Measurements from ENCODE around the gene UTS2R. TPM values are rescaled to one million over a fixed set of nuclear protein-coding genes. Genes with fewer than 3 reads are reported as not detected.

The UTS2R gene
- total RNA-seq, 1 donor from 2014 or later, result 1.4 TPM

- H3K27ac ChIP-seq (replicated peaks), result no peak overlapping the region
- intact Hi-C loops (cut with micrococcal nuclease), result no loop called here
- no peaks in the 10 kb centered on the region for H3K36me3 ChIP-seq
- no peak overlapping the region for H3K4me3 ChIP-seq
- no peaks in the 10 kb centered on the region for H3K9me3 ChIP-seq (replicated peaks)
- peaks cover 12% of the 10 kb centered on the region for H3K27me3 ChIP-seq (ENCODE audit: low read depth)
- no peak for DNase-seq
- no peak for TF ChIP-seq CTCF (IDR thresholded peaks at IDR 0.05; ENCODE audit: borderline replicate concordance)
- H3K4me1 ChIP-seq, result peaks cover 6% of the 10 kb centered on the region
Observed at GRCh38 chr17:82349287-82349701, 22.3 kb upstream of the UTS2R start.

- TF ChIP-seq CTCF (IDR thresholded peaks at IDR 0.05; ENCODE audit: borderline replicate concordance), result no peak
- no peak for DNase-seq
- Histone ChIP-seq H3K27ac (replicated peaks) (no peak overlapping the region), H3K4me1 (peaks cover 6% of the 10 kb centered on the region), H3K27me3 (ENCODE audit: low read depth) (peaks cover 13% of the 10 kb centered on the region), H3K9me3 (replicated peaks) (no peaks in the 10 kb centered on the region), H3K4me3 (no peak overlapping the region), H3K36me3 (no peaks in the 10 kb centered on the region)
- intact Hi-C loops (cut with micrococcal nuclease), result loop anchor here (5.0 kb wide), 1 partner anchor 62 kb away; no protein-coding TSS in a partner anchor
Observed at GRCh38 chr17:82350182-82351030, 21.2 kb upstream of the UTS2R start.

- H3K27ac ChIP-seq (replicated peaks), result no peak overlapping the region
Observed at GRCh38 chr17:82351254-82351712, 20.3 kb upstream of the UTS2R start.

GRCh38 chr17:82351713-82352488 lies 19.7 kb upstream of the UTS2R start:
- intact Hi-C loops (cut with micrococcal nuclease), result loop anchor here (5.0 kb wide), 1 partner anchor 60 kb away; no protein-coding TSS in a partner anchor

More at GRCh38 chr17:82351254-82351712, 20.3 kb upstream of the UTS2R start:
- Histone ChIP-seq H3K9me3 (replicated peaks) (no peaks in the 10 kb centered on the region), H3K36me3 (no peaks in the 10 kb centered on the region), H3K4me3 (no peak overlapping the region), H3K4me1 (peaks cover 6% of the 10 kb centered on the region), H3K27me3 (ENCODE audit: low read depth) (peaks cover 22% of the 10 kb centered on the region)
- intact Hi-C loops (cut with micrococcal nuclease), result loop anchor here (5.0 kb wide), 1 partner anchor 61 kb away; no protein-coding TSS in a partner anchor
- no peak for DNase-seq
- no peak for TF ChIP-seq CTCF (IDR thresholded peaks at IDR 0.05; ENCODE audit: borderline replicate concordance)

More at GRCh38 chr17:82351713-82352488, 19.7 kb upstream of the UTS2R start:
- Histone ChIP-seq H3K27me3 (ENCODE audit: low read depth) (peaks cover 28% of the 10 kb centered on the region), H3K9me3 (replicated peaks) (no peaks in the 10 kb centered on the region), H3K36me3 (no peaks in the 10 kb centered on the region), H3K4me3 (no peak overlapping the region), H3K4me1 (peaks cover 6% of the 10 kb centered on the region), H3K27ac (replicated peaks) (no peak overlapping the region)
- peak; percentile 97 for TF ChIP-seq CTCF (IDR thresholded peaks at IDR 0.05; ENCODE audit: borderline replicate concordance)
- DNase-seq, result peak; percentile 79
